IPS-18c (cell line): ENCODE measurements around the gene DUS4L.

Experiments used
- H3K4me3 ChIP-seq: 2 replicates; pipeline ENCODE4 v1.7.0; 2013; ENCODE audit warnings: low read depth, mild to moderate bottlenecking, low read length, moderate library complexity; ENCODE audit not compliant: insufficient read depth
- H3K9me3 ChIP-seq: one replicate; pipeline ENCODE4 v1.6.1; 2013; ENCODE audit warnings: mild to moderate bottlenecking, low read length, moderate library complexity; ENCODE audit not compliant: control insufficient read depth, insufficient read depth

The DUS4L gene

DNA sequence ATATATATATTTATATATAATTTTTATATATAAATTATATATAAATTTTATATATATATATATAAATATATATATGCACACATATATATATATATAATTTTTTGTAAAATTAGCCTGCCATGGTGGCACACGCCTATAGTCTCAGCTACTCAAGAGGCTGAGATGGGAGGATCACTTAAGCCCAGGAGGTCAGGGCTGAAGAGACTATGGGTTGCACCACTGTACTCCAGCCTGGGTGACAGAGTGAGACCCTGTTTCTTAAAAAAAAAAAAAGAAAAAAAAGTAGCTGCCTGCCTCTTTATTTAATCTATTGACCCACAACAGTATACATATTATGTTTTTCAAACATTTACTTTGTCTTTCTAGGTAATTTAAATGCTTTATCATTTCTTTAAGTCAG is 35.5 kb downstream of the DUS4L start:
- Histone ChIP-seq H3K4me3 (no peak overlapping the region), H3K9me3 (no peaks in the 10 kb centered on the region)

DNA sequence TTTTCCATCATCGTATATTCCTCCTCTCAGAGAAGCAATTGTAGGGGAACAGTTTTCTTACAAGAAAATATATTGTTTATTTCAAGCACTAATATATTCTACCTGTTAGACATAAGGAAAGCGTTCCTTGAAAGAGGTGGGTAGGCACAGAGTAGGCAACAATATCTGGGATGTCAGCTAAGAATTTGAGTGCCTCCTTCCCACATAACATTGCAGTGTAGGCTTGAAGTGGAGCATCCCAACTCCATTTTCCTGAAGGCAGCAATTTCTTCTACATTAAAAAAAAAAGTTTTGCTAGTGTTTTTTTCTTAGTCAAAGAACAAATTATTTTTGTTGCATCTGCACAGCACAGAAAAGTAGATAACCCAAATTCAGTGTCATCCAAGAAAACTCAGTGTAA is 37.0 kb downstream of the DUS4L start:
- Histone ChIP-seq H3K4me3 (no peak overlapping the region), H3K9me3 (no peaks in the 10 kb centered on the region)

DNA sequence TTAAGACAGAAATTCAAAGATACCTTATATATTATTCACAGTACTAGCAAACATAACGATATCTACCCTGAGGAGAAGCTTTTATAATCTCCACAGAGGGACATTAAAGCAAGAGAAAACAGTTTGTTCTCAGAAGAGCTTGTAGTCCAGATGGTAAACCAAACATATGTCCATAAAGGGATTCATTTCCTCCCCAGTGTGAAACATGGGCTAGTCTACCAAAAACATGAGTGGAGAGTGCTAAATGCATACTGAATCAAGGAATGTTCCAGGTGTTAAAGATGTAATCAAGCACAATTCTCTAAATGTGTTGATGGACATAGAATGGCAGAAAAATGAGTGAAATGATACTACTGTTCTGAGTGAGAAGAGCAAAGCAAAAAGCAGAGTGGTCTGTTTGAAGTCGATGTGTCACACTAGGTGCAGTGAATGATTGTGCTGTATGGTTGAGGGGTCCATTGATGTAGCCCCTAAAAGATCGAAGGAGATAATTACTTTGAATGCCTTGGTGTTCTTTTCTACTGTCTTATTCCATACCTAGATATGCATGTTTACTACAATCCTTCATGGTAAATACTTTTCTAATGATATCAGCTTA is 41.5 kb downstream of the DUS4L start:
- no peak overlapping the region for H3K4me3 ChIP-seq
- H3K9me3 ChIP-seq = no peaks in the 10 kb centered on the region

DNA sequence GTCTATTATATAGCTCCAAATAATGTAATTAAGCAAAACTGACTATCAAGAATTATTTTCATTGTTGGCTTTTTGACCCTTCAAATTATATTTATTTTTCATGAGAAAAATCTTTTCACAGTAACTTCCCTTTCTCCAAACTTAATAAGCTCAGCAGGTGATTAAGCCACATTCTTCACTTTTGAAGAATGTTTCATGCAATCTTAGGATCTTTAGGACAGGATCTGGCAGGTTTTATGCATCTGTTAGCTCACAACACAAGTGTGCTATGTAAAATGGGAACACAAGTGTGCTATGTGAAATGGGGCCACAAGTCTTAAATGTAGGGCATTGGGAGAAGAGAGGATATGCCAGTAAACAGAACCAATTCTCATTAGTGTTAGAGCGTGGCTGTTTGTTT is 42.5 kb downstream of the DUS4L start:
- H3K4me3 ChIP-seq = no peak overlapping the region
- no peaks in the 10 kb centered on the region for H3K9me3 ChIP-seq

DNA sequence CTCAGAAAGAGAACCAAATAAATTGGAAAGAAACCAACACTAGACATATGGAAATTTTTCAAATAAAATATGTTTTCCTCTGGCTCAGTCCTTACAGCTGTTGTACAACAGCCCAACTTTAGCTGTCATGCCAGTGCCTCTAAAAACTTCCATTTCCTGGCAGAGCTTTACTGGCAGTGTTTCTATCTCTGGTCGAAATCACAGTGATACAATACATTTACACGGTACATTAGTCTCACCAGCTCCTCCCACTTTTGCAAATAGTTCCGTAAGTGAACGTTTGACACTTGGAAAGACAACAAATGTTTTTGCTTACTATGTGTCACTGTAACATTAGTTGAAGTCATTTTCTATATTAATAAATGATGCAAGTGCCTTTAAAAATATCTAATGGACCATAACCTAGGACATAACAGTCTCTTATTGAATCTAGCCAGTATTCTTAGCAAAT is 46.1 kb downstream of the DUS4L start:
- H3K4me3 ChIP-seq = no peak overlapping the region

DNA sequence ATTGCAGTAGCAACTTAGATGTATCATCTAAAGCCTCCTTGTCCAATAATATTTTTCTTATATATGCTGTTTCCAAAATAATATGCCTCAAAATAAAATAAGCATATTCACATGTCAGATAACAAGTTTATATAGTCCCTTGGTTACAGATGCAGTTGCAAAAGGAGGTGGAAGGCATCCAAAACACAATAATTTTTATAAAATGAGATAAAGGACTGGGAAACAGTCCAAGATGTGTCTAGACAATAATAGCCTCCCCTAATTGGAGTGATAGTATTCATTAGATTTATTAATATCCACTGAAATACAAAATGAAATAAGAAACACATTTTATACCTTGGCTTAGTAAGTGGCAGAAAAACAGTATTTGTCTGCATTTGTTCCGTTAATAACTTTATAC is 46.6 kb downstream of the DUS4L start:
- H3K4me3 ChIP-seq = no peak overlapping the region
- H3K9me3 ChIP-seq = no peaks in the 10 kb centered on the region

More for the DNA sequence above, 46.1 kb downstream of the DUS4L start:
- H3K9me3 ChIP-seq = no peaks in the 10 kb centered on the region

DNA sequence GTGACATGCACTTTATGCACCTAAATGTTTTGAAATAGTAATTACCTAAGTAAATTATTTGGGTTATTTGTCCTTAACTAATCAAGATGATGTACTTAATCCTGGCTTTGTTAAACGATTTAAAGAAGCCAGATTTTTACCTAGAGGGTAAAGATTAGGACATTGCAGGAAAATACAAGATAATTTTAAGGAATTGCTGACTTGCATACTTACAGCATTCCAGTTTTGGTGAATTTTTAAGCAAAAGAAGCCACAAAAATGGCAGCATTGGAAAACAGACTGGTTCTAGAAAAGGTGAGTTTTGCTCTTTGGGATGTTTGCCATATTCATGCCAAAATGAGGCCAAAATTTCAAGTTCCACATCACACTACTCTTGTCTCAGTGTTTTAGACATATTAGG is 49.7 kb downstream of the DUS4L start:
- Histone ChIP-seq H3K4me3 (no peak overlapping the region), H3K9me3 (no peaks in the 10 kb centered on the region)

DNA sequence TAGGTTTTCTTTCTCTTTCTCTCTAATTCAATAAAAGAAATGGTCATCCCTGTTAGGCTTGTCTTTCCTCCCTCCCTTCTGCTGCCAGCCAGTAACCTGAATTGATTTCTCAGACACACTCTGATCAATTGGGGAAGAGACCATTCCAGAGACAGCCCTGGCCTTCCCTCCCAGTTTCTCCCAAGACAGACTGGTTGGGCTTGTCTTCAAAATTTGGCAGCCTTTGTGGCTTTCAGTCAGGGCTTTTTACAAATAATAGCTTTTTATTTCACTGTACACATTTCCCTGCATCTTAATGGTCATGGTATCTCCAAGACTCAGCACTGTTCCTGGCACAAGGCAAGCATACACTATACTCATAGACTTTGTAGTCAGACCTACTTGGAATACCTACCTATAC is 50.2 kb downstream of the DUS4L start:
- Histone ChIP-seq H3K9me3 (no peaks in the 10 kb centered on the region), H3K4me3 (no peak overlapping the region)

DNA sequence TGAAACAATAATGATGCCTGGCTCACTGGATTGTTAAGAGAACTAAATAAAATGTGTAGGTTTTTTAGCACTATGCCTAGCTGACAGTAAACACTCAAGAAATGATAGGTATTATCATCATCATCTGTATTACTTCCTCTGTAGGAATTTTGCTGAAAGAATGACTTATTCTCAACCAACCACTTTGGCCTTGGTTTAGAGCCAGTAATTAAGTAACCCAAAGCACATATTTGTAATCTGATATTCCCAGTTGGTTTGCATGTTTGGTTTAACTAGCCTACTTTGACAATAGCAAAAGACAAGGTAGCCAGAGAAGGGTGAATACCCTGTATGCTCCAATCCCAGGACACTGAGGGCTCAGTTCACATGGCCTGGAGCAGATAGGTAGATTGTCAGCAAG is 50.7 kb downstream of the DUS4L start:
- no peak overlapping the region for H3K4me3 ChIP-seq
- no peaks in the 10 kb centered on the region for H3K9me3 ChIP-seq

DNA sequence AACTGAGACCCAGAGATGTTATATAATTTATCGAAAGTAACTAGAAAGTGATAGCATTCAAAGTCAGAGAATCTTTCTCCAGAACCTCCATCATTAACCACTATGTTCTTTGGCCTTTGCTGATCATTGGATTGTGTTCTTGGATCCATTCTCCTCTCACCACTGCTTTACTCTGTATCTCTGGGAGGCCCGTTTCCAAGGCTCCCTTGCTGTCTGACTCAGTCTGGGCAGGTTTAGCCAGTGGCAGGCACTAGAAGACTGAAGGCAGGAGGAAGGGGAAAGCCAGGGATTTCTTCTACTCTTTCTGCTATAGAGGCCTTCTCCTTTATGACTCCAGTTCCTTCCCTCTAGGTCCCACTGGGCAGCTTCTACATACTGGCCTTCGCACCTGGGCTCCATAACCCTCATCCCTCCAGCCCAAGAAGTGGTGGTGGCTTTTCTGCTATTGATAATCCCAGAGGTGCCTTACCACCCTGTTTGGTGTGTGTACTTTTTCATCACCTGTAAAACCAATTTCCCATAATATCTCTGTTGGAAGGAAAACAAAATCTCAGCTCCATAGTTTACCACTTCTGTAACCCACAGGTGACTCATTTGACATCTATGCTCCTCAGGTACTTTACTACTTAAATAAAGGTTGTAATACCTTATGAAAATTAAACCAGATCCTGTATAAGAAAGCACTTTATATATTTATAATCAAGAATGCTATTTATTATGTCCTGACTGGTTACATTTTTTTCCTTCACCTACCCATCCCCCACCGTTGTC is 52.3 kb downstream of the DUS4L start:
- H3K4me3 ChIP-seq = no peak overlapping the region
- H3K9me3 ChIP-seq = no peaks in the 10 kb centered on the region

DNA sequence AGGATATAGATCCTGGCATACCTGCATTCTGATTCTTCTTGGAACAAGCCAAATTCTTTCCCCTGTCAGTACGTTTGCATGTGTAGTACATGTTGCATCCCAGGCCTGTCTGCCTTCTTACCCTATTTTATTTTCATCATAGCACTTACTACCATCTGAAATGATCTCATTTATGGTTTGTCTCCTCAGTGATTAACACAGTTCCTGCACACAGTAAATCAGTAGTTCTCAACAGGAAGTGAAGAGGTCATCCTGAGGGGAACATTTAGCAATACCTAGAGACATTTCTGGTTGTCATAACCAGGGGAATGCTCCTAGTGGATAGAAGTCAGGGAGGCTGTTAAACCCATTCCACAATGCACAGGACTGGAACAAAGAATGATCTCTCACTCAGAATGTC is 58.7 kb downstream of the DUS4L start:
- no peaks in the 10 kb centered on the region for H3K9me3 ChIP-seq
- H3K4me3 ChIP-seq = no peak overlapping the region

DNA sequence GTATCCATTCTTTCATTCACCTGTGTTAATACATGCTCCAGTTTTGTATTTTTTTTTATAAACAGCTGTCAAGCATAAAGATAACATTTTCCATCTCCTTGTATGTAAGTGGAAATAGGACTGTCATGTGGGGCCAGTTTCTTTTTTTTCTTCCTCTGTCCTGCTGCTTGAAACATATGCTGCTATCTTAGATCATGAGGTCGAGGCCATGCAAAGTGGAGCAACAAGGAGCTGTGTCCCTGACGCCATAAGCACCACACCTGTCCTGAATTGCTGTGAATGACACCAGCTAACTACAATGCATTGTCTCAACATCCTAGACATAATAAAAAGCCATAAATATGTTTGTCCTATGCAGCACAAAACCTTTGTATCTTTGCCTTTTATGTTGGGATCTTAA is 59.1 kb downstream of the DUS4L start:
- H3K4me3 ChIP-seq = no peak overlapping the region
- H3K9me3 ChIP-seq = no peaks in the 10 kb centered on the region

DNA sequence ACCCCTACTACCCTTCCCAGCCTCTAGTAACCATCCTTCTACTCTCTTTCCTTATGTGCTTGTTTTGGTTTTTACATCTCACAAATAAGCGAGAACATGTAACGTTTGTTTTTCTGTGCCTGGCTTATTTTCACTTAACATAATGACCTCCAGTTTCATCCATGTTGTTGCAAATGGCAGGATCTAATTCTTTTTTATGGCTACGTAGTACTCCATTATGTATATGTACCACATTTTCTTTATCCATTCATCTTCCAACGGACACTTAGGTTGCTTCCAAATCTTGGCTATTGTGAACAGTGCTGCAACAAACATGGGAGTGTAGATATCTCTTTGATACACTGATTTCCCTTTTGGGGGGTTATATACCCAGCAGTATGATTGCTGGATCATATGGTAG is 63.2 kb downstream of the DUS4L start:
- H3K9me3 ChIP-seq = no peaks in the 10 kb centered on the region
- no peak overlapping the region for H3K4me3 ChIP-seq
